ENCODE results near the gene TMEM272.

Gene TMEM272

DNA sequence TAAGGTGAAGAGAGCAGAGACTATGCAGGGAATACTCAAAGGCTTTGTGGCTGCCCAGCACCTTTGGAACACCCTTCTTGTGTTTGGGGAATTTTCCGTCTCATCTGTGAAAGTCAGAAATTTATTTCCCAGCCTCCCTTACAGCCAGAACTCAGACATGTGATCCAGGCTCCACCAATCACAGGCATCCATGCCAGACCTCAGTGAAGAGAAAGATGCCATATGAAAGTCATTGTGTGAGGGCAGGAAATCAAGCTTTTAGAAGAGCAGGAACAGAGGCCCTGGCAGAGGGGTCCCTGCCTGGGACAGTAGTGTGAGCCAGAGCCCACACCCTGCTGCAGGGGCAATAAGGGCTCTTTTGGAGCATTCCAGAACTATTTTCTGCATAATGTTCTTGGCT lies 28.9 kb upstream of the TMEM272 start:
- ATAC-seq: no peak
- TF ChIP-seq TCF4 (CRISPR knock-in tag; IDR thresholded peaks at IDR 0.05; ENCODE audit: borderline replicate concordance) (no peak), ZNF70 (CRISPR knock-in tag; IDR thresholded peaks at IDR 0.05) (no peak), CSDC2 (CRISPR knock-in tag; IDR thresholded peaks at IDR 0.05) (no peak), BACH2 (CRISPR knock-in tag; IDR thresholded peaks at IDR 0.05; ENCODE audit: borderline replicate concordance) (no peak), ZNF565 (CRISPR knock-in tag; conservative IDR thresholded peaks at IDR 0.05; ENCODE audit: low read depth) (no peak), ZFP30 (CRISPR knock-in tag; IDR thresholded peaks at IDR 0.05) (no peak), ZC3H10 (CRISPR knock-in tag; IDR thresholded peaks at IDR 0.05) (no peak), ZFP3 (CRISPR knock-in tag; IDR thresholded peaks at IDR 0.05) (no peak), RARB (CRISPR knock-in tag; IDR thresholded peaks at IDR 0.05) (no peak)
- TF ChIP-seq, protein P1, sequence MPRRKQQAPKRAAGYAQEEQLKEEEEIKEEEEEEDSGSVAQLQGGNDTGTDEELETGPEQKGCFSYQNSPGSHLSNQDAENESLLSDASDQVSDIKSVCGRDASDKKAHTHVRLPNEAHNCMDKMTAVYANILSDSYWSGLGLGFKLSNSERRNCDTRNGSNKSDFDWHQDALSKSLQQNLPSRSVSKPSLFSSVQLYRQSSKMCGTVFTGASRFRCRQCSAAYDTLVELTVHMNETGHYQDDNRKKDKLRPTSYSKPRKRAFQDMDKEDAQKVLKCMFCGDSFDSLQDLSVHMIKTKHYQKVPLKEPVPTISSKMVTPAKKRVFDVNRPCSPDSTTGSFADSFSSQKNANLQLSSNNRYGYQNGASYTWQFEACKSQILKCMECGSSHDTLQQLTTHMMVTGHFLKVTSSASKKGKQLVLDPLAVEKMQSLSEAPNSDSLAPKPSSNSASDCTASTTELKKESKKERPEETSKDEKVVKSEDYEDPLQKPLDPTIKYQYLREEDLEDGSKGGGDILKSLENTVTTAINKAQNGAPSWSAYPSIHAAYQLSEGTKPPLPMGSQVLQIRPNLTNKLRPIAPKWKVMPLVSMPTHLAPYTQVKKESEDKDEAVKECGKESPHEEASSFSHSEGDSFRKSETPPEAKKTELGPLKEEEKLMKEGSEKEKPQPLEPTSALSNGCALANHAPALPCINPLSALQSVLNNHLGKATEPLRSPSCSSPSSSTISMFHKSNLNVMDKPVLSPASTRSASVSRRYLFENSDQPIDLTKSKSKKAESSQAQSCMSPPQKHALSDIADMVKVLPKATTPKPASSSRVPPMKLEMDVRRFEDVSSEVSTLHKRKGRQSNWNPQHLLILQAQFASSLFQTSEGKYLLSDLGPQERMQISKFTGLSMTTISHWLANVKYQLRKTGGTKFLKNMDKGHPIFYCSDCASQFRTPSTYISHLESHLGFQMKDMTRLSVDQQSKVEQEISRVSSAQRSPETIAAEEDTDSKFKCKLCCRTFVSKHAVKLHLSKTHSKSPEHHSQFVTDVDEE (CRISPR knock-in tag; IDR thresholded peaks at IDR 0.05): no peak
- TF ChIP-seq, protein P2, sequence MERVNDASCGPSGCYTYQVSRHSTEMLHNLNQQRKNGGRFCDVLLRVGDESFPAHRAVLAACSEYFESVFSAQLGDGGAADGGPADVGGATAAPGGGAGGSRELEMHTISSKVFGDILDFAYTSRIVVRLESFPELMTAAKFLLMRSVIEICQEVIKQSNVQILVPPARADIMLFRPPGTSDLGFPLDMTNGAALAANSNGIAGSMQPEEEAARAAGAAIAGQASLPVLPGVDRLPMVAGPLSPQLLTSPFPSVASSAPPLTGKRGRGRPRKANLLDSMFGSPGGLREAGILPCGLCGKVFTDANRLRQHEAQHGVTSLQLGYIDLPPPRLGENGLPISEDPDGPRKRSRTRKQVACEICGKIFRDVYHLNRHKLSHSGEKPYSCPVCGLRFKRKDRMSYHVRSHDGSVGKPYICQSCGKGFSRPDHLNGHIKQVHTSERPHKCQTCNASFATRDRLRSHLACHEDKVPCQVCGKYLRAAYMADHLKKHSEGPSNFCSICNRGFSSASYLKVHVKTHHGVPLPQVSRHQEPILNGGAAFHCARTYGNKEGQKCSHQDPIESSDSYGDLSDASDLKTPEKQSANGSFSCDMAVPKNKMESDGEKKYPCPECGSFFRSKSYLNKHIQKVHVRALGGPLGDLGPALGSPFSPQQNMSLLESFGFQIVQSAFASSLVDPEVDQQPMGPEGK (CRISPR knock-in tag; IDR thresholded peaks at IDR 0.05; ENCODE audit: borderline replicate concordance): no peak
- TF ChIP-seq, protein P3, sequence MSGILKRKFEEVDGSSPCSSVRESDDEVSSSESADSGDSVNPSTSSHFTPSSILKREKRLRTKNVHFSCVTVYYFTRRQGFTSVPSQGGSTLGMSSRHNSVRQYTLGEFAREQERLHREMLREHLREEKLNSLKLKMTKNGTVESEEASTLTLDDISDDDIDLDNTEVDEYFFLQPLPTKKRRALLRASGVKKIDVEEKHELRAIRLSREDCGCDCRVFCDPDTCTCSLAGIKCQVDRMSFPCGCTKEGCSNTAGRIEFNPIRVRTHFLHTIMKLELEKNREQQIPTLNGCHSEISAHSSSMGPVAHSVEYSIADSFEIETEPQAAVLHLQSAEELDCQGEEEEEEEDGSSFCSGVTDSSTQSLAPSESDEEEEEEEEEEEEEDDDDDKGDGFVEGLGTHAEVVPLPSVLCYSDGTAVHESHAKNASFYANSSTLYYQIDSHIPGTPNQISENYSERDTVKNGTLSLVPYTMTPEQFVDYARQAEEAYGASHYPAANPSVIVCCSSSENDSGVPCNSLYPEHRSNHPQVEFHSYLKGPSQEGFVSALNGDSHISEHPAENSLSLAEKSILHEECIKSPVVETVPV (CRISPR knock-in tag; IDR thresholded peaks at IDR 0.05): no peak
- TF ChIP-seq, protein P4, sequence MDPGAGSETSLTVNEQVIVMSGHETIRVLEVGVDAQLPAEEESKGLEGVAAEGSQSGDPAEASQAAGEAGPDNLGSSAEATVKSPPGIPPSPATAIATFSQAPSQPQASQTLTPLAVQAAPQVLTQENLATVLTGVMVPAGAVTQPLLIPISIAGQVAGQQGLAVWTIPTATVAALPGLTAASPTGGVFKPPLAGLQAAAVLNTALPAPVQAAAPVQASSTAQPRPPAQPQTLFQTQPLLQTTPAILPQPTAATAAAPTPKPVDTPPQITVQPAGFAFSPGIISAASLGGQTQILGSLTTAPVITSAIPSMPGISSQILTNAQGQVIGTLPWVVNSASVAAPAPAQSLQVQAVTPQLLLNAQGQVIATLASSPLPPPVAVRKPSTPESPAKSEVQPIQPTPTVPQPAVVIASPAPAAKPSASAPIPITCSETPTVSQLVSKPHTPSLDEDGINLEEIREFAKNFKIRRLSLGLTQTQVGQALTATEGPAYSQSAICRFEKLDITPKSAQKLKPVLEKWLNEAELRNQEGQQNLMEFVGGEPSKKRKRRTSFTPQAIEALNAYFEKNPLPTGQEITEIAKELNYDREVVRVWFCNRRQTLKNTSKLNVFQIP (CRISPR knock-in tag; IDR thresholded peaks at IDR 0.05; ENCODE audit: borderline replicate concordance, low read depth): no peak
- TF ChIP-seq, protein P5, sequence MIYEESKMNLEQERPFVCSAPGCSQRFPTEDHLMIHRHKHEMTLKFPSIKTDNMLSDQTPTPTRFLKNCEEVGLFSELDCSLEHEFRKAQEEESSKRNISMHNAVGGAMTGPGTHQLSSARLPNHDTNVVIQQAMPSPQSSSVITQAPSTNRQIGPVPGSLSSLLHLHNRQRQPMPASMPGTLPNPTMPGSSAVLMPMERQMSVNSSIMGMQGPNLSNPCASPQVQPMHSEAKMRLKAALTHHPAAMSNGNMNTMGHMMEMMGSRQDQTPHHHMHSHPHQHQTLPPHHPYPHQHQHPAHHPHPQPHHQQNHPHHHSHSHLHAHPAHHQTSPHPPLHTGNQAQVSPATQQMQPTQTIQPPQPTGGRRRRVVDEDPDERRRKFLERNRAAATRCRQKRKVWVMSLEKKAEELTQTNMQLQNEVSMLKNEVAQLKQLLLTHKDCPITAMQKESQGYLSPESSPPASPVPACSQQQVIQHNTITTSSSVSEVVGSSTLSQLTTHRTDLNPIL (CRISPR knock-in tag; IDR thresholded peaks at IDR 0.05; ENCODE audit: low read depth): no peak

DNA sequence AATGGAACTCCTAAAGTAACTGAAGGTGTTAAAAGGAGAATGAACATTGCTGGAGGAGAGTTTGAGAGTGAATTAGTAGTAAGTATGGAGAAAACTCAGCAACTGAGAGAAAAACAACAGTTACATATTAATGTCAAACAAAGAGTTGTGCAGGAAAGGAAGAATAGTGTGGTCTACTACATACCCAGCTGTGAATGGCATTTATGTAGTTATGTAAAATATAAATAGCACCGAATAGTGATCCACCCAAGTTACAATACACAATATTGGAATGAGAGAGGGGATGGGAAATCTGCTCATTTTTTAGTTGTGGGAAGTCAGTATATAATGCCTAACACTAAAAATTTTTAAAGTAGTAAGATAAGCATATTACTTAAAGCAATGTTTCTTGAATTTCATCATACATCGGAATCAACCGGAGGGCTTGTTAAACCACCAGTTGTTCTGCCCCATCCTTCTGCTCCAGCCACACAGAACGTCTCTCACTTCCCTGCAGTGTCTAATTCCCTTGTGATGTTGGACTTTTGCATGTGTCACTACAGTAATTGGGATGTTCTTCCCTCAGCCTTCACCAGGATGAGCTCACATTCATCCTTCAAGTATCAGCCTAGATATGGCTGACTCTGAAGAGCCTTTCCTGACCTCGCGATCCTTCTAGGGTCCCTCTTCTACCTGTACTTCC lies 28.3 kb upstream of the TMEM272 start:
- TF ChIP-seq SNAI2 (CRISPR knock-in tag; IDR thresholded peaks at IDR 0.05): no peak
- TF ChIP-seq ZNF70 (CRISPR knock-in tag; IDR thresholded peaks at IDR 0.05): no peak
- TF ChIP-seq RARB (CRISPR knock-in tag; IDR thresholded peaks at IDR 0.05): no peak
- TF ChIP-seq ISL1 (CRISPR knock-in tag; IDR thresholded peaks at IDR 0.05): no peak
- no peak for TF ChIP-seq ESRRG (CRISPR knock-in tag; IDR thresholded peaks at IDR 0.05)
- TF ChIP-seq ARNTL (CRISPR knock-in tag; IDR thresholded peaks at IDR 0.05; ENCODE audit: borderline replicate concordance, low read depth): no peak
- TF ChIP-seq, protein P5 (CRISPR knock-in tag; IDR thresholded peaks at IDR 0.05; ENCODE audit: low read depth): no peak
- TF ChIP-seq, protein P3 (CRISPR knock-in tag; IDR thresholded peaks at IDR 0.05): no peak
- TF ChIP-seq, protein P1 (CRISPR knock-in tag; IDR thresholded peaks at IDR 0.05): no peak
- TF ChIP-seq, protein P2 (CRISPR knock-in tag; IDR thresholded peaks at IDR 0.05; ENCODE audit: borderline replicate concordance): no peak
- no peak for TF ChIP-seq ZFP30 (CRISPR knock-in tag; IDR thresholded peaks at IDR 0.05)
- no peak for ATAC-seq
